NT2/D1 (cell line): ENCODE results near the gene ATP12A.

ENCODE experiments used
- SUZ12 ChIP-seq: IDR thresholded peaks from 2 replicates; pipeline ENCODE4 v1.6.1; 2011; ENCODE audit not compliant: insufficient read length, insufficient read depth; ENCODE audit errors: extremely low read depth
- YY1 ChIP-seq: IDR thresholded peaks from 2 replicates; pipeline ENCODE4 v1.6.1; 2011; ENCODE audit not compliant: insufficient read length, insufficient read depth
- ZNF274 ChIP-seq: IDR thresholded peaks from 2 replicates; pipeline ENCODE4 v1.6.1; 2011; ENCODE audit warnings: mild to moderate bottlenecking, low read depth, low read length

GRCh38 chr13:24681930-24682329 is 1.7 kb downstream of the ATP12A start:
- no peak for TF ChIP-seq ZNF274
- no peak for TF ChIP-seq YY1
- no peak for TF ChIP-seq SUZ12
